HCT116 (cell line): ENCODE data around the gene LYSET. TPM values are rescaled to one million over a fixed set of nuclear protein-coding genes. Genes with fewer than 3 reads are reported as not detected.
"Not testable (repeated sequence)": the region's sequence is repeated elsewhere in the genome, so short reads cannot be mapped to it uniquely, and the experiment has no call there.

Source experiments
- ATAC-seq: fragments of 200-7000 bp; cut with Tn5 transposase; 2 replicates; pipeline ENCODE4 v1.9.1; 2020; ENCODE audit warnings: mild to moderate bottlenecking, moderate library complexity
- BruUV-seq: library from RNA; stranded (reverse); fragments of 400-500 nt; replicated peaks from 2 replicates; lab custom pipeline; 2021; lab: Mats Ljungman, UMichigan
- CTCF ChIA-PET: fragments of 300-600 bp; sonication (Branson Sonifier 250); formaldehyde crosslinking; loops from one replicate; lab custom pipeline; 2021; ENCODE audit warnings: antibody characterized with exemption; lab: Charles Lee
- POLR2A ChIA-PET: fragments of 300-600, 350-600 bp; sonication (Branson Sonifier 250); formaldehyde crosslinking; loops from one replicate; lab custom pipeline; 2021; ENCODE audit warnings: antibody characterized with exemption; lab: Charles Lee
- RAD21 ChIA-PET, 2 experiments: fragments of 300-600 bp; sonication (Branson Sonifier 250); formaldehyde crosslinking; loops; one replicate each; lab custom pipeline; 2023; ENCODE audit warnings: low total read pairs in 2 of 2; ENCODE audit not compliant: uncharacterized antibody in 2 of 2, unreplicated experiment in 2 of 2, low non-redundant PET in 1 of 2; lab: Charles Lee
- DNase-seq: peaks from one replicate; pipeline ENCODE4 v3.0.0-alpha.2; 2010; ENCODE audit warnings: low read depth, low spot score
- H2AFZ ChIP-seq: fragments of 200-600 bp; shearing (Covaris generic), sonication (generic); 2 replicates; pipeline ENCODE4 v1.6.1; 2017; ENCODE audit warnings: low read depth, mixed run types, mixed read lengths, antibody characterized with exemption, low read length; ENCODE audit not compliant: poor library complexity, severe bottlenecking
- H3K27ac ChIP-seq: 2 replicates; pipeline ENCODE4 v1.5.1; 2012; ENCODE audit warnings: low read depth, low read length
- H3K27me3 ChIP-seq: fragments of 200-600 bp; sonication (generic); 2 replicates; pipeline ENCODE4 v1.6.1; 2016; ENCODE audit warnings: mixed run types, low read length, mixed read lengths; ENCODE audit not compliant: insufficient read depth
- H3K36me3 ChIP-seq, 2 experiments: fragments of 200-500 bp in 1 of 2; fragments of 200-600 bp in 1 of 2; sonication (Bioruptor generic) in 1 of 2; sonication (generic) in 1 of 2; 2 replicates each; pipeline versions ENCODE4 v1.5.1 to v1.6.1; 2014 to 2016; ENCODE audit warnings: low read length in 2 of 2, inconsistent platforms in 1 of 2, mixed read lengths in 1 of 2, mixed run types in 1 of 2; ENCODE audit not compliant: insufficient read depth in 2 of 2, control insufficient read depth in 1 of 2
- H3K4me1 ChIP-seq, 2 experiments: fragments of 200-600 bp in 1 of 2; sonication (generic) in 1 of 2; 2 replicates each; pipeline versions ENCODE4 v1.5.1 to v1.6.1; 2012 to 2017; ENCODE audit warnings: low read length in 2 of 2, inconsistent platforms in 1 of 2, mild to moderate bottlenecking in 1 of 2, mixed read lengths in 1 of 2, mixed run types in 1 of 2, moderate library complexity in 1 of 2; ENCODE audit not compliant: insufficient read depth in 2 of 2, control insufficient read depth in 1 of 2
- H3K4me2 ChIP-seq: fragments of 200-600 bp; sonication (generic); 2 replicates; pipeline ENCODE4 v1.6.1; 2017; ENCODE audit warnings: mixed run types, low read length, mixed read lengths
- H3K4me3 ChIP-seq, 2 experiments: fragments of 200-600 bp in 1 of 2; sonication (generic) in 1 of 2; replicated peaks in 1 of 2; 2 replicates each; pipeline ENCODE4 v1.5.1; 2011 to 2016; ENCODE audit warnings: low read length in 2 of 2, control low read depth in 1 of 2, low read depth in 1 of 2, mild to moderate bottlenecking in 1 of 2, mixed read lengths in 1 of 2, mixed run types in 1 of 2
- H3K79me2 ChIP-seq: fragments of 200-600 bp; sonication (generic); 2 replicates; pipeline ENCODE4 v1.6.1; 2017; ENCODE audit warnings: mild to moderate bottlenecking, mixed run types, low read length, moderate library complexity, mixed read lengths; ENCODE audit not compliant: insufficient read depth
- H3K9ac ChIP-seq: fragments of 200-600 bp; sonication (generic); 2 replicates; pipeline ENCODE4 v1.6.1; 2016; ENCODE audit warnings: low read length, mixed read lengths
- H3K9me2 ChIP-seq: fragments of 200-600 bp; sonication (generic), shearing (Covaris generic); 2 replicates; pipeline ENCODE4 v1.6.1; 2017; ENCODE audit warnings: mixed run types, mild to moderate bottlenecking, moderate library complexity; ENCODE audit not compliant: insufficient read depth
- H3K9me3 ChIP-seq, 2 experiments: fragments of 200-500 bp in 1 of 2; fragments of 200-600 bp in 1 of 2; sonication (Bioruptor generic) in 1 of 2; sonication (generic) in 1 of 2; 2 replicates each; pipeline ENCODE4 v1.6.1; 2014 to 2017; ENCODE audit warnings: low read length in 2 of 2, mixed read lengths in 2 of 2, inconsistent platforms in 1 of 2, low read depth in 1 of 2, mild to moderate bottlenecking in 1 of 2, mixed run types in 1 of 2, moderate library complexity in 1 of 2; ENCODE audit not compliant: control insufficient read depth in 1 of 2, insufficient read depth in 1 of 2
- H4K20me1 ChIP-seq: fragments of 200-600 bp; sonication (generic), shearing (Covaris generic); 2 replicates; pipeline ENCODE4 v1.6.1; 2017; ENCODE audit warnings: mixed run types, mild to moderate bottlenecking, moderate library complexity; ENCODE audit not compliant: insufficient read depth
- JUND ChIP-seq: IDR thresholded peaks from 2 replicates; pipeline ENCODE4 v1.6.1; 2012
- SIN3A ChIP-seq: IDR thresholded peaks from 2 replicates; pipeline ENCODE4 v1.6.1; 2012; ENCODE audit warnings: low read depth
- SP1 ChIP-seq: IDR thresholded peaks from 2 replicates; pipeline ENCODE4 v1.6.1; 2012; ENCODE audit warnings: low read depth
- TCF7L2 ChIP-seq: IDR thresholded peaks from 2 replicates; pipeline ENCODE4 v1.7.0; 2011; ENCODE audit warnings: borderline replicate concordance, inconsistent platforms; ENCODE audit not compliant: insufficient read depth, insufficient read length; ENCODE audit errors: extremely low read depth
- YY1 ChIP-seq: IDR thresholded peaks from 2 replicates; pipeline ENCODE4 v1.6.1; 2011; ENCODE audit warnings: low read length, low read depth, moderate library complexity, mild to moderate bottlenecking; ENCODE audit not compliant: insufficient replicate concordance; ENCODE audit errors: extremely low read depth
- intact Hi-C: fragments of 100-400 bp; cut with micrococcal nuclease; formaldehyde crosslinking; loops from 2 replicates; pipeline ENCODE4 v1.10.0; 2022
- total RNA-seq: library from RNA; stranded (reverse); gene quantifications from one replicate; pipeline ENCODE4 v1.2.1, GENCODE V29; 2021; ENCODE audit not compliant: unreplicated experiment
- TF ChIP-seq, protein P1 (sequence below): IDR thresholded peaks from 2 replicates; pipeline ENCODE4 v1.6.1; 2011; ENCODE audit warnings: mild to moderate bottlenecking, low read length, moderate library complexity; ENCODE audit not compliant: insufficient replicate concordance; ENCODE audit errors: extremely low read depth
- TF ChIP-seq, protein P2 (sequence below): IDR thresholded peaks from 2 replicates; pipeline ENCODE4 v1.6.1; 2012

Gene LYSET
- total RNA-seq, 1 experiment from 2014 or later = 19.5 TPM

DNA sequence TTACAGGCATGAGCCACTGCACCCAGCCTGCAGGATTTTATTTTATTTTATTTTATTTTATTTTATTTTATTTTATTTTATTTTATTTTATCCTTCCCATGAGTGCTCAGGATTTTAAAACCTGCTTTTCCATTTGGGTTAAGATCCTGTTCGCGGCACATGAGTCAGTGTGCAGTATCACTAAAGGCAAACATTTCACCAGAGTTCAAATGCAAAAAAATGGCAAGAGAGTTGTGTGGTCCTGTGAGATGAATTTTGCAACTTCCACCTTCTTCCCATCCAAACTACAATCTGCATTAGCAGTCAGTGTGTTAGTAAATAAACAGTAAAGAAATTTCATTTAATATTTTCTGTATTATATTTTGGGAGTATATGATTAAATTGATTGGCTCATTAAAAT is 29.4 kb upstream of the LYSET start (continued):
- TF ChIP-seq, protein P1, sequence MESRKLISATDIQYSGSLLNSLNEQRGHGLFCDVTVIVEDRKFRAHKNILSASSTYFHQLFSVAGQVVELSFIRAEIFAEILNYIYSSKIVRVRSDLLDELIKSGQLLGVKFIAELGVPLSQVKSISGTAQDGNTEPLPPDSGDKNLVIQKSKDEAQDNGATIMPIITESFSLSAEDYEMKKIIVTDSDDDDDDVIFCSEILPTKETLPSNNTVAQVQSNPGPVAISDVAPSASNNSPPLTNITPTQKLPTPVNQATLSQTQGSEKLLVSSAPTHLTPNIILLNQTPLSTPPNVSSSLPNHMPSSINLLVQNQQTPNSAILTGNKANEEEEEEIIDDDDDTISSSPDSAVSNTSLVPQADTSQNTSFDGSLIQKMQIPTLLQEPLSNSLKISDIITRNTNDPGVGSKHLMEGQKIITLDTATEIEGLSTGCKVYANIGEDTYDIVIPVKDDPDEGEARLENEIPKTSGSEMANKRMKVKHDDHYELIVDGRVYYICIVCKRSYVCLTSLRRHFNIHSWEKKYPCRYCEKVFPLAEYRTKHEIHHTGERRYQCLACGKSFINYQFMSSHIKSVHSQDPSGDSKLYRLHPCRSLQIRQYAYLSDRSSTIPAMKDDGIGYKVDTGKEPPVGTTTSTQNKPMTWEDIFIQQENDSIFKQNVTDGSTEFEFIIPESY = no peak
- TF ChIP-seq YY1 (no peak), TCF7L2 (no peak), SIN3A (no peak)

DNA sequence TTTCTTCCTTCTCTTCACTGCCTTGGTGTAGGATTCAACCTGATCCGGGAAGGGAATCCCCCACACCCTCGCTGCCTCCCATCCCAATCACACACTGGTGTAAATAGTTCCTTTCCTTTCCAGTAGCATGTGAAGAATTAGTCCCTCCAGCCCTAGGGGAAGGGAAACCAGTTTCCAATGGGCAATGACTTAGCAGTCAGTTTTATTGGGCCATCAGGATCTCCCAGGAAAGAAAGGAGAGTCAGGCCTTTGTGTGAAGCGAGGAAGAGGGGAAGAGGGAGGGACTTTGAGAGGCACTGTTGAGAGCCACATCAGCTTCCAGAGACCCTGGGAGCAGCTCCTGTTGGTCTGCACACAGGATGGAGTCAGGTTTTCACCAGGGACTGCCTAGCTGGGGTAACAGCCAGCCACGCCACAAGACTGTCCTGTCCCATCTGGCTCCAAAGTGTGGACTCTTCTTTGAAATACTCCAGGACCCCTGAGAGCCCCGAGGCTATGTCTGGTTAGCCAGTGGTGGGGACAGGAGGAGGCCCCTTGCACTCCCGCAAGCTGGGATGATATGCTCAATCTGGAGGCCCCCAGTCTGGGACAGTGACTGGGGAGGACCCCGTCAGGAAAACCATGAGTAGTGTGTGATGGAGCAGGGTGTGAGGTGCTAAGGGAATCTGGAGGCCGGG is 28.3 kb upstream of the LYSET start:
- H3K4me2 ChIP-seq = no peak overlapping the region
- no peaks in the 10 kb centered on the region for H3K27me3 ChIP-seq
- H2AFZ ChIP-seq = no peak overlapping the region
- ATAC-seq = no peak
- TF ChIP-seq, protein P2, sequence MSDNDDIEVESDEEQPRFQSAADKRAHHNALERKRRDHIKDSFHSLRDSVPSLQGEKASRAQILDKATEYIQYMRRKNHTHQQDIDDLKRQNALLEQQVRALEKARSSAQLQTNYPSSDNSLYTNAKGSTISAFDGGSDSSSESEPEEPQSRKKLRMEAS = no peak
- no peak for TF ChIP-seq JUND
- TF ChIP-seq SP1 = no peak
- TF ChIP-seq, all 23 proteins: peak for 0
- H3K4me1 ChIP-seq = peaks cover 0 to 8% of the 10 kb centered on the region in 2 experiments; a peak in 2 of 4 replicates
- H3K4me3 ChIP-seq = no peak overlapping the region
- H3K9ac ChIP-seq = no peak overlapping the region
- no peaks in the 10 kb centered on the region for H3K9me3 ChIP-seq
- intact Hi-C loops = no loop called here
- no peaks in the 10 kb centered on the region for H3K79me2 ChIP-seq
- ChIA-PET CTCF (interaction anchor here (0.7 to 1.0 kb wide), 2 partner anchors 24 to 980 kb away, joined by 3 read pairs; no protein-coding TSS in a partner anchor), RAD21 (no interaction called here), POLR2A (no interaction called here)
- no peaks in the 10 kb centered on the region for H4K20me1 ChIP-seq
- H3K27ac ChIP-seq = no peak overlapping the region
- no TSS peak for BruUV-seq
- H3K36me3 ChIP-seq = no peaks in the 10 kb centered on the region
- no peaks in the 10 kb centered on the region for H3K9me2 ChIP-seq
- no peak for DNase-seq

DNA sequence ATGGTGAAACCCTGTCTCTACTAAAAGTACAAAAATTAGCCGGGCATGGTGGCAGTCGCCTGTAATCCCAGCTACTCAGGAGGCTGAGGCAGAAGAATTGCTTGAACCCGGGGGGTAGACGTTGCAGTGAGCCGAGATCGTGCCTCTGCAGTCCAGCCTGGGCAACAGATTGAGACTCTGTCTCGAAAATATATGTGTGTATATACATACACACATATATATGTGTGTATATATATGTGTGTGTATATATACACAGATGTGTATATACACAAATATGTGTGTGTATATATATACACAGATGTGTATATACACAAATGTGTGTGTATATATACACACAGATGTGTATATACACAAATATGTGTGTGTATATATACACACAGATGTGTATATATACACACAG is 26.8 kb upstream of the LYSET start:
- BruUV-seq, H3K9ac ChIP-seq, intact Hi-C loops: not testable (repeated sequence)

More for the DNA sequence above, 26.8 kb upstream of the LYSET start:
- H3K4me2 ChIP-seq, H3K9me3 ChIP-seq, H4K20me1 ChIP-seq, H3K36me3 ChIP-seq, H3K79me2 ChIP-seq, CTCF ChIA-PET, H2AFZ ChIP-seq, H3K4me3 ChIP-seq, POLR2A ChIA-PET, H3K27me3 ChIP-seq, H3K4me1 ChIP-seq, RAD21 ChIA-PET, DNase-seq, ATAC-seq, H3K9me2 ChIP-seq, H3K27ac ChIP-seq: not testable (repeated sequence)
